AG09309 (cell line): ENCODE measurements around the gene KPNA4.
"Not testable (repeated sequence)": the region's sequence is repeated elsewhere in the genome, so short reads cannot be mapped to it uniquely, and the experiment has no call there.

Source experiments
- DNase-seq: peaks from one replicate; pipeline ENCODE4 v3.0.0-alpha.2; 2010; ENCODE audit warnings: low read depth
- H3K4me3 ChIP-seq: 2 replicates; pipeline ENCODE4 v1.5.1; 2011; ENCODE audit warnings: mild to moderate bottlenecking, low read depth, low read length, moderate library complexity; ENCODE audit not compliant: control insufficient read depth
- TF ChIP-seq, protein P1 (sequence below): IDR thresholded peaks from 2 replicates; pipeline ENCODE4 v1.5.1; 2011; ENCODE audit warnings: mild to moderate bottlenecking, low read depth, low read length, inconsistent platforms; ENCODE audit not compliant: insufficient read depth, control insufficient read depth; ENCODE audit errors: missing control alignments

Gene KPNA4

DNA sequence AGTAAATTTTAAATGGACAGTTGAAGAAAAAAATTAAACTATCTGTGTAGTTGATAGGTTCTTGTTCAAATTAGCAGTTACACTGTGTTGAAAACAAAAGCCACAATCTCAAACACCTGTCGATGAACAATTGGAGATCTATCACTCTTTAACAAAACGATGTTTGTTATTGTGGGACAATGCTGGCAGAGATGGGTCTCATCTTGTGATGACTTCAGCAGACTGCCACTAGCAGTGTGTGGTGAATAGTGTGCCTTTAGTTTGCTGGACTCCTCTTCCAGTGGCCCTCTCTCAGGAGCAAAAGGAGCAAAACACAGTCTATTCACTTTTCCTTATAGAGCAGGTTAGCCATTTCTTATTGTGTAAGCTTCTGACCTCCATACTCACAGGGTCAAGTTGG is 101.0 kb downstream of the KPNA4 start:
- no peak for DNase-seq
- TF ChIP-seq, protein P1, sequence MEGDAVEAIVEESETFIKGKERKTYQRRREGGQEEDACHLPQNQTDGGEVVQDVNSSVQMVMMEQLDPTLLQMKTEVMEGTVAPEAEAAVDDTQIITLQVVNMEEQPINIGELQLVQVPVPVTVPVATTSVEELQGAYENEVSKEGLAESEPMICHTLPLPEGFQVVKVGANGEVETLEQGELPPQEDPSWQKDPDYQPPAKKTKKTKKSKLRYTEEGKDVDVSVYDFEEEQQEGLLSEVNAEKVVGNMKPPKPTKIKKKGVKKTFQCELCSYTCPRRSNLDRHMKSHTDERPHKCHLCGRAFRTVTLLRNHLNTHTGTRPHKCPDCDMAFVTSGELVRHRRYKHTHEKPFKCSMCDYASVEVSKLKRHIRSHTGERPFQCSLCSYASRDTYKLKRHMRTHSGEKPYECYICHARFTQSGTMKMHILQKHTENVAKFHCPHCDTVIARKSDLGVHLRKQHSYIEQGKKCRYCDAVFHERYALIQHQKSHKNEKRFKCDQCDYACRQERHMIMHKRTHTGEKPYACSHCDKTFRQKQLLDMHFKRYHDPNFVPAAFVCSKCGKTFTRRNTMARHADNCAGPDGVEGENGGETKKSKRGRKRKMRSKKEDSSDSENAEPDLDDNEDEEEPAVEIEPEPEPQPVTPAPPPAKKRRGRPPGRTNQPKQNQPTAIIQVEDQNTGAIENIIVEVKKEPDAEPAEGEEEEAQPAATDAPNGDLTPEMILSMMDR: no peak
- H3K4me3 ChIP-seq: no peak overlapping the region

DNA sequence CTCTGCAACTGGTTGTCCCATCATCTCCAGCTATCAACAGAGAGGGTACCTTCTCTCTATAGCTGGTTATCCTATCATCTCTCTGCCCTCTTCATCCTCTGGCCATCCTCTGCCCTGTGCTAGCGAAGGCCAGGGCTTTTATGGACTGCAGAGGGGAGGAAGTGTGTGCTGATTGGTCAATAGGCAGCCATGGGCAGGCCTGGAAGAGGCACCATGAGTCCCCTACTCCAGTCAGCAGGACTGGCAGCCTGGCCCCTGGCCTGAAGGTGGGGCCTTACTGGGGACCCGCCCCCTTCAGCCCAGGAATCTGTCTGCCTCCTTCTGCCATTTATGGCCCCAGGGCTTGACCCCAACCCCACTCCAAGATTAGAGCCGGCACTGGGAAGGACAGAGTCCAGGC is 105.3 kb downstream of the KPNA4 start:
- TF ChIP-seq, protein P1: no peak
- H3K4me3 ChIP-seq: no peak overlapping the region
- no peak for DNase-seq

DNA sequence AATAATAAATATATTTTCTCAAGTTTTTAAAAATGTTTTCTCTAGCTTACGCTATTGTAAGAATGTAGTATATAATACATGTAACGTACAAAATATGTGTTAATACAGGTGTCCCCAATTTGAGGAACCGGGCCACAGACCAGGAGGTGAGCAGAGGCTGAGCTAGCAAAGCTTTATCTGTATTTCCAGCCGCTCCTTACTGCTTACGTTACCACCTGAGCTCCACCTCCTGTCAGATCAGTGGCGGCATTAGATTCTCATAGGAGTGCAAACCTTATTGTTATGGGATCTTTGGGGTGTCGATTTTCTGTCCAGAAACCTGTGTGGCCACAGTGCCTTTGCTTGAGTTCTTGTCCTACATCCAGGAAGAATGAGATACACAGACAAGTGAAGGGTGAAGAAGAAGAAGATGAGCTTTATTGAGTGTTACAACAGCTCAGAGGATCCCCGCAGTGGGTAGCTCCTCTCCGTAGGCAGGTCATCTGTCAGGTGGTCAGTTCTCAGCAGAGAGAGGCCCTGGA is 105.9 kb downstream of the KPNA4 start:
- no peak overlapping the region for H3K4me3 ChIP-seq
- TF ChIP-seq, protein P1: no peak
- DNase-seq: no peak

DNA sequence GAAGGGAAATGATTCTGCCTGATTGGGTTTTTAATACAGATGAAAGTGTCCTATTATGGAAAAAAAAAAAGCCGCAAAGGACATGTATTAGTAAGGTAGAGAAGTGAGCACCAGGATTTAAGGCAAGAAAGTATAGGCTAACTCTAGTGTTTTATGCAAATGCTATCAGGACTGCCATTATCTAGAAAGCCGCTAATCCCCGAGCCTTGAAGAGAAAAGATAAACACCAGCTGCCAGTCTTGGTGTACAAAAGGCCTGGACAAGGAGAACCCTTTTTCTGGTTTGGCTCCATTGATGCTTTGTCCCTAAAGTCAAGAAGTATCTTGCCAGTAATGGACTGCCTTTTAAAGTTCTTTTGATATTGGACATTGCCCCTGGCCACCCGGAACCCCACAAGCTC is 107.2 kb downstream of the KPNA4 start:
- no peak for DNase-seq
- no peak overlapping the region for H3K4me3 ChIP-seq
- TF ChIP-seq, protein P1: no peak

DNA sequence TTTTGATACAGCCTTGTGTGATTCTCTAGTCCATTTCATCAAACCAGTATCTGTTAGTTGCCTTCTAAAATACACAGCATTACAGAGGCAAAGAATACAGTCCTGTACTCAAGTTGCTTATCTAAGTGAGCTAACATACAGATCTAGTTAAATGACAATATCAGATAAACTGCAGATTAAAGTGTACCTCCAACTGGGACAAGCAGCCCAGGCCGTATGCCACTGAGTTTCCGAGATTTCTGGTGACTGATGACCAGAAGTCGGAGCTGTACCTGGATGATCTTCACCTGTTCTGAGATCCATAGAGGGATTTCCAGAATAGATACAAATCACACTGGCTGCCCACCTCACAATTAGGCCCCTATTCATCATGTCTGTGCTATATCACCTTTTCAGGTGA is 109.5 kb downstream of the KPNA4 start:
- no peak for DNase-seq
- no peak overlapping the region for H3K4me3 ChIP-seq
- TF ChIP-seq, protein P1: no peak

DNA sequence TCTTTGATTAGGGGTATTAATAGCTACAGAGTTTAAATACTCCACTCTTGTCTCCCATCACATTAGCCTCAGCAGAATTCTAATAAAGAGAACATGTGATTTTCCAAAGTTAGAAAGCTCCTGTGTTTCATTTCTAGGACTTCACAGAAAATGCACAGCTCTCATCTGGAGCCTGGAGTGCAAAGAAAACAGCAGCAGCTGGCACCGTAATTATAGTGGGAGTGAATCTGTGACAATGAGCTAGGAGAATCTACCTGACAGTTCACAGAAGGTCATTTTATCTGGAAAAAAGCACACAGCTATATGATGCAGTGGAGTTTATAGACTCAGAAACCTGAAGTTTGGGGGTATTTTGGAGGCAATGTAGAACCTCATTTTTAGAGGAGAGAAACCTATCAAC is 110.4 kb downstream of the KPNA4 start:
- TF ChIP-seq, protein P1: no peak
- no peak overlapping the region for H3K4me3 ChIP-seq
- no peak for DNase-seq

DNA sequence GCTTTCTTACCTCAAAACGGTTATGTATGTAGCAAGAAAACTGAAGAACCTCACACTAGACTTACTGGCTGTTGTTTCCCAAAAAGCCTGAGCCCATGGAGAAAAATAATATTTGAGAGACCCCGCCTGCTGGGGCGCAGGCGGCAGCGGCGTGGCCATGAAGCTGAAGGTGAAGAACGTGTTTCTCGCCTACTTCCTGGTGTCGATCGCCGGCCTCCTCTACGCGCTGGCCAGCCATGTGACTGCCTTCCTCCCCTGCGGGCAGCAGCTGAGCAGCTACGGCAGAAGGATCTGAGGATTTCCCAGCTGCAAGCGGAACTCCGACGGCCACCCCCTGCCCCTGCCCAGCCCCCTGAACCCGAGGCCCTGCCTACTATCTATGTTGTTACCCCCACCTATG is 113.1 kb downstream of the KPNA4 start:
- not testable (repeated sequence) for DNase-seq

More for the DNA sequence above, 113.1 kb downstream of the KPNA4 start:
- not testable (repeated sequence) for H3K4me3 ChIP-seq
